HepG2 (cell line): ENCODE data around the gene SUN1.

Source experiments
- GABPA ChIP-seq, 2 experiments: IDR thresholded peaks; 2 replicates each; pipeline ENCODE4 v1.6.1; 2011 to 2016; ENCODE audit warnings: low read depth in 2 of 2, low read length in 1 of 2, missing biosample characterization in 1 of 2, missing genetic modification characterization in 1 of 2
- GATA4 ChIP-seq: sonication (generic); IDR thresholded peaks from 2 replicates; pipeline ENCODE4 v1.6.1; 2016; ENCODE audit warnings: antibody characterized with exemption, low read depth, borderline replicate concordance
- JUNB ChIP-seq: sonication (generic); formaldehyde crosslinking; IDR thresholded peaks from 2 replicates; pipeline ENCODE4 v1.8.0; 2022; ENCODE audit warnings: missing genetic modification reagents, mild to moderate bottlenecking, borderline replicate concordance
- MTA3 ChIP-seq: sonication (generic); formaldehyde crosslinking; IDR thresholded peaks from 2 replicates; pipeline ENCODE4 v1.4.0; 2020; ENCODE audit warnings: missing genetic modification reagents
- TCF7L2 ChIP-seq: IDR thresholded peaks from 2 replicates; pipeline ENCODE4 v1.6.1; 2011; ENCODE audit warnings: mild to moderate bottlenecking, low read depth, low read length, moderate library complexity
- YY1 ChIP-seq: IDR thresholded peaks from 2 replicates; pipeline ENCODE4 v1.6.1; 2011; ENCODE audit warnings: low read length, low read depth, moderate library complexity, mild to moderate bottlenecking; ENCODE audit not compliant: insufficient read depth, insufficient replicate concordance
- ZNF121 ChIP-seq: sonication (generic); formaldehyde crosslinking; IDR thresholded peaks from 2 replicates; pipeline ENCODE4 v1.5.0; 2020; ENCODE audit warnings: mild to moderate bottlenecking, missing genetic modification reagents
- ZNF292 ChIP-seq: sonication (generic); formaldehyde crosslinking; IDR thresholded peaks from 2 replicates; pipeline ENCODE4 v1.8.1; 2022; ENCODE audit warnings: mild to moderate bottlenecking, low read depth, missing genetic modification reagents, borderline replicate concordance
- ZNF678 ChIP-seq: sonication (generic); formaldehyde crosslinking; IDR thresholded peaks from 2 replicates; pipeline ENCODE4 v1.4.0; 2020; ENCODE audit warnings: mild to moderate bottlenecking, missing genetic modification reagents
- ZNF7 ChIP-seq: IDR thresholded peaks from 2 replicates; pipeline ENCODE4 v1.6.1; 2016; ENCODE audit warnings: missing biosample characterization, missing genetic modification reagents
- TF ChIP-seq, protein P1 (sequence below): sonication (generic); formaldehyde crosslinking; IDR thresholded peaks from 2 replicates; pipeline ENCODE4 v1.5.0; 2020; ENCODE audit warnings: mild to moderate bottlenecking, missing genetic modification reagents, moderate library complexity
- TF ChIP-seq, protein P2 (sequence below): sonication (generic); formaldehyde crosslinking; IDR thresholded peaks from 2 replicates; pipeline ENCODE4 v1.4.0; 2020; ENCODE audit warnings: missing genetic modification reagents, mild to moderate bottlenecking, borderline replicate concordance
- TF ChIP-seq, protein P3 (sequence below): sonication (generic); formaldehyde crosslinking; IDR thresholded peaks from 2 replicates; pipeline ENCODE4 v1.5.0; 2020; ENCODE audit warnings: missing genetic modification reagents
- TF ChIP-seq, protein P4 (sequence below), 2 experiments: IDR thresholded peaks; 2 replicates each; pipeline ENCODE4 v1.6.1; 2011 to 2012; ENCODE audit warnings: low read length in 2 of 2, borderline replicate concordance in 1 of 2, low read depth in 1 of 2, mild to moderate bottlenecking in 1 of 2, moderate library complexity in 1 of 2

DNA sequence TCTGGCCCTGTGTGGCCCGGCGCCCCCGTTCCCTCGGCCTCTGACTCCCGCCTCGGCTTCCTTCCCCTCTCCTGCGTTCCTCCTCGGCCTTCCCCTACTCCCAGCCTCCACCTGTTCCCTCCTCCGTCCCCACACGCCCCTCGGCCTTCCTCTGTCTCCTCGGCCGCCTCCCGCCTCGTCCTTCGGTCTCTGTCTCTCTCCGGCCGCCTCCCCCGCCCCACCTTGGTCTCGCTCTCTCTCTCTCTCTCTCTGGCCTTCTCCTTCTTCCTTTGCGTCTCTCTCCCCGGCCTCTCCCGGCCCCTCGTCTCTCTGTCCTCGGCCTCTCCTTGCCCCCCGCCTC is 44.7 kb downstream of the SUN1 start:
- TF ChIP-seq ZNF292 (CRISPR knock-in tag) (no peak), JUNB (CRISPR knock-in tag) (no peak), ZNF678 (CRISPR knock-in tag) (no peak), GABPA (IDR thresholded peaks at IDR 0.05; ENCODE audit: low read depth, low read length) (no peak), GABPA (CRISPR knock-in tag; IDR thresholded peaks at IDR 0.05; ENCODE audit: low read depth) (no peak), ZNF121 (CRISPR knock-in tag) (no peak), TCF7L2 (no peak), GATA4 (no peak), YY1 (no peak), ZNF7 (CRISPR knock-in tag) (no peak), MTA3 (no peak)
- TF ChIP-seq, protein P1, sequence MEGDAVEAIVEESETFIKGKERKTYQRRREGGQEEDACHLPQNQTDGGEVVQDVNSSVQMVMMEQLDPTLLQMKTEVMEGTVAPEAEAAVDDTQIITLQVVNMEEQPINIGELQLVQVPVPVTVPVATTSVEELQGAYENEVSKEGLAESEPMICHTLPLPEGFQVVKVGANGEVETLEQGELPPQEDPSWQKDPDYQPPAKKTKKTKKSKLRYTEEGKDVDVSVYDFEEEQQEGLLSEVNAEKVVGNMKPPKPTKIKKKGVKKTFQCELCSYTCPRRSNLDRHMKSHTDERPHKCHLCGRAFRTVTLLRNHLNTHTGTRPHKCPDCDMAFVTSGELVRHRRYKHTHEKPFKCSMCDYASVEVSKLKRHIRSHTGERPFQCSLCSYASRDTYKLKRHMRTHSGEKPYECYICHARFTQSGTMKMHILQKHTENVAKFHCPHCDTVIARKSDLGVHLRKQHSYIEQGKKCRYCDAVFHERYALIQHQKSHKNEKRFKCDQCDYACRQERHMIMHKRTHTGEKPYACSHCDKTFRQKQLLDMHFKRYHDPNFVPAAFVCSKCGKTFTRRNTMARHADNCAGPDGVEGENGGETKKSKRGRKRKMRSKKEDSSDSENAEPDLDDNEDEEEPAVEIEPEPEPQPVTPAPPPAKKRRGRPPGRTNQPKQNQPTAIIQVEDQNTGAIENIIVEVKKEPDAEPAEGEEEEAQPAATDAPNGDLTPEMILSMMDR = no peak
- TF ChIP-seq, protein P2, sequence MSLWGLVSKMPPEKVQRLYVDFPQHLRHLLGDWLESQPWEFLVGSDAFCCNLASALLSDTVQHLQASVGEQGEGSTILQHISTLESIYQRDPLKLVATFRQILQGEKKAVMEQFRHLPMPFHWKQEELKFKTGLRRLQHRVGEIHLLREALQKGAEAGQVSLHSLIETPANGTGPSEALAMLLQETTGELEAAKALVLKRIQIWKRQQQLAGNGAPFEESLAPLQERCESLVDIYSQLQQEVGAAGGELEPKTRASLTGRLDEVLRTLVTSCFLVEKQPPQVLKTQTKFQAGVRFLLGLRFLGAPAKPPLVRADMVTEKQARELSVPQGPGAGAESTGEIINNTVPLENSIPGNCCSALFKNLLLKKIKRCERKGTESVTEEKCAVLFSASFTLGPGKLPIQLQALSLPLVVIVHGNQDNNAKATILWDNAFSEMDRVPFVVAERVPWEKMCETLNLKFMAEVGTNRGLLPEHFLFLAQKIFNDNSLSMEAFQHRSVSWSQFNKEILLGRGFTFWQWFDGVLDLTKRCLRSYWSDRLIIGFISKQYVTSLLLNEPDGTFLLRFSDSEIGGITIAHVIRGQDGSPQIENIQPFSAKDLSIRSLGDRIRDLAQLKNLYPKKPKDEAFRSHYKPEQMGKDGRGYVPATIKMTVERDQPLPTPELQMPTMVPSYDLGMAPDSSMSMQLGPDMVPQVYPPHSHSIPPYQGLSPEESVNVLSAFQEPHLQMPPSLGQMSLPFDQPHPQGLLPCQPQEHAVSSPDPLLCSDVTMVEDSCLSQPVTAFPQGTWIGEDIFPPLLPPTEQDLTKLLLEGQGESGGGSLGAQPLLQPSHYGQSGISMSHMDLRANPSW = no peak
- TF ChIP-seq, protein P3, sequence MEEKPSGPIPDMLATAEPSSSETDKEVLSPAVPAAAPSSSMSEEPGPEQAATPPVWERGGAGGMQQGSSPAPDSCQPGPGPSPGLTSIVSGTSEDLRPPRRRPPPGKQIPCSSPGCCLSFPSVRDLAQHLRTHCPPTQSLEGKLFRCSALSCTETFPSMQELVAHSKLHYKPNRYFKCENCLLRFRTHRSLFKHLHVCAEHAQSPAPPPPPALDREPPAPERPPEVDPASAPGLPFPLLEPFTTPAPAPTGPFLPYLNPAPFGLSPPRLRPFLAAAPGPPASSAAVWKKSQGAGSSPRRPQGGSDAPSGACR (CRISPR knock-in tag) = no peak
- TF ChIP-seq, protein P4, sequence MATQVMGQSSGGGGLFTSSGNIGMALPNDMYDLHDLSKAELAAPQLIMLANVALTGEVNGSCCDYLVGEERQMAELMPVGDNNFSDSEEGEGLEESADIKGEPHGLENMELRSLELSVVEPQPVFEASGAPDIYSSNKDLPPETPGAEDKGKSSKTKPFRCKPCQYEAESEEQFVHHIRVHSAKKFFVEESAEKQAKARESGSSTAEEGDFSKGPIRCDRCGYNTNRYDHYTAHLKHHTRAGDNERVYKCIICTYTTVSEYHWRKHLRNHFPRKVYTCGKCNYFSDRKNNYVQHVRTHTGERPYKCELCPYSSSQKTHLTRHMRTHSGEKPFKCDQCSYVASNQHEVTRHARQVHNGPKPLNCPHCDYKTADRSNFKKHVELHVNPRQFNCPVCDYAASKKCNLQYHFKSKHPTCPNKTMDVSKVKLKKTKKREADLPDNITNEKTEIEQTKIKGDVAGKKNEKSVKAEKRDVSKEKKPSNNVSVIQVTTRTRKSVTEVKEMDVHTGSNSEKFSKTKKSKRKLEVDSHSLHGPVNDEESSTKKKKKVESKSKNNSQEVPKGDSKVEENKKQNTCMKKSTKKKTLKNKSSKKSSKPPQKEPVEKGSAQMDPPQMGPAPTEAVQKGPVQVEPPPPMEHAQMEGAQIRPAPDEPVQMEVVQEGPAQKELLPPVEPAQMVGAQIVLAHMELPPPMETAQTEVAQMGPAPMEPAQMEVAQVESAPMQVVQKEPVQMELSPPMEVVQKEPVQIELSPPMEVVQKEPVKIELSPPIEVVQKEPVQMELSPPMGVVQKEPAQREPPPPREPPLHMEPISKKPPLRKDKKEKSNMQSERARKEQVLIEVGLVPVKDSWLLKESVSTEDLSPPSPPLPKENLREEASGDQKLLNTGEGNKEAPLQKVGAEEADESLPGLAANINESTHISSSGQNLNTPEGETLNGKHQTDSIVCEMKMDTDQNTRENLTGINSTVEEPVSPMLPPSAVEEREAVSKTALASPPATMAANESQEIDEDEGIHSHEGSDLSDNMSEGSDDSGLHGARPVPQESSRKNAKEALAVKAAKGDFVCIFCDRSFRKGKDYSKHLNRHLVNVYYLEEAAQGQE (IDR thresholded peaks at IDR 0.05; ENCODE audit: borderline replicate concordance in 1 of 2, low read depth in 1 of 2, low read length in 2 of 2) = no peak
